ENCODE data around the gene F2. TPM values are rescaled to one million over a fixed set of nuclear protein-coding genes. Genes with fewer than 3 reads are reported as not detected.

F2 gene
- total and polyA plus RNA-seq, 2 donors (not counting 1 experiment from before 2014, with no cell fraction given) = not detected

DNA sequence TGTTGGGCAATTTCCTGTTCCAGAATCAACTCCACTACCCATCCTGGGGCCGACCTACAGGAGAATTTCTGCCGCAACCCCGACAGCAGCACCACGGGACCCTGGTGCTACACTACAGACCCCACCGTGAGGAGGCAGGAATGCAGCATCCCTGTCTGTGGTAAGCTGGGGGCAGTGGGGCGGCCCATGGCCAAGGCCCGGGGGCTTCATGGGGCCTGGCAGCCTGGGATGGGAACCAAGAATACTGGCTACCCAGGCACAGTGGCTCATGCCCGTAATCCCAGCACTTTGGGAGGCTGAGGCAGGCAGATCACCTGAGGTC lies 4.3 kb downstream of the F2 start:
- Mint-ChIP-seq H3K27ac (no peak overlapping the region), H3K9me3 (ENCODE audit: insufficient read depth) (no peaks in the 10 kb centered on the region), H3K4me1 (no peaks in the 10 kb centered on the region), H3K4me3 (no peak overlapping the region), H3K27me3 (peaks cover 3% of the 10 kb centered on the region)
- ChIA-PET CTCF (no interaction called here), POLR2A (no interaction called here)
- Histone ChIP-seq H3K27ac (ENCODE audit: low read length in 2 of 2) (no peak overlapping the region), H3K79me2 (ENCODE audit: control insufficient read depth, insufficient read depth, low read length) (no peaks in the 10 kb centered on the region), H3K9me3 (ENCODE audit: control extremely low read depth in 1 of 3, control insufficient read depth in 2 of 3, insufficient read depth in 1 of 3, low read length in 2 of 3) (no peaks in the 10 kb centered on the region), H2AFZ (ENCODE audit: insufficient read depth, low read depth, low read length, poor library complexity, severe bottlenecking) (no peak overlapping the region), H3K4me3 (ENCODE audit: control extremely low read depth in 1 of 5, extremely low read depth in 1 of 5, insufficient read depth in 1 of 5, low read depth in 2 of 5, low read length in 4 of 5) (no peak overlapping the region), H3K9ac (ENCODE audit: low read length) (no peak overlapping the region), H4K20me1 (ENCODE audit: control insufficient read depth, insufficient read depth, low read length, poor library complexity, severe bottlenecking) (no peaks in the 10 kb centered on the region), H3K36me3 (replicated peaks in 1 of 2; ENCODE audit: control extremely low read depth in 1 of 2, control insufficient read depth in 1 of 2, extremely low read depth in 1 of 2, insufficient read depth in 2 of 2, low read length in 1 of 2) (no peaks in the 10 kb centered on the region), H3K27me3 (replicated peaks in 1 of 4; ENCODE audit: control extremely low read depth in 1 of 4, control insufficient read depth in 3 of 4, insufficient read depth in 4 of 4, low read length in 3 of 4) (no peaks in the 10 kb centered on the region), H3K4me1 (ENCODE audit: control insufficient read depth in 2 of 2, insufficient read depth in 2 of 2, low read length in 2 of 2) (no peaks in the 10 kb centered on the region), H3K4me2 (replicated peaks; ENCODE audit: low read depth, low read length, poor library complexity, severe bottlenecking) (no peak overlapping the region)
- intact Hi-C loops (cut with micrococcal nuclease) = no loop called here
- ATAC-seq (ENCODE audit: low read depth) = no peak
- WGBS (ENCODE audit: insufficient coverage) = 97% methylated on average over 7 of the region's 8 CpGs
- no peak for DNase-seq
- TF ChIP-seq, protein P1, sequence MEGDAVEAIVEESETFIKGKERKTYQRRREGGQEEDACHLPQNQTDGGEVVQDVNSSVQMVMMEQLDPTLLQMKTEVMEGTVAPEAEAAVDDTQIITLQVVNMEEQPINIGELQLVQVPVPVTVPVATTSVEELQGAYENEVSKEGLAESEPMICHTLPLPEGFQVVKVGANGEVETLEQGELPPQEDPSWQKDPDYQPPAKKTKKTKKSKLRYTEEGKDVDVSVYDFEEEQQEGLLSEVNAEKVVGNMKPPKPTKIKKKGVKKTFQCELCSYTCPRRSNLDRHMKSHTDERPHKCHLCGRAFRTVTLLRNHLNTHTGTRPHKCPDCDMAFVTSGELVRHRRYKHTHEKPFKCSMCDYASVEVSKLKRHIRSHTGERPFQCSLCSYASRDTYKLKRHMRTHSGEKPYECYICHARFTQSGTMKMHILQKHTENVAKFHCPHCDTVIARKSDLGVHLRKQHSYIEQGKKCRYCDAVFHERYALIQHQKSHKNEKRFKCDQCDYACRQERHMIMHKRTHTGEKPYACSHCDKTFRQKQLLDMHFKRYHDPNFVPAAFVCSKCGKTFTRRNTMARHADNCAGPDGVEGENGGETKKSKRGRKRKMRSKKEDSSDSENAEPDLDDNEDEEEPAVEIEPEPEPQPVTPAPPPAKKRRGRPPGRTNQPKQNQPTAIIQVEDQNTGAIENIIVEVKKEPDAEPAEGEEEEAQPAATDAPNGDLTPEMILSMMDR (IDR thresholded peaks at IDR 0.05) = no peak
- TF ChIP-seq EZH2 (IDR thresholded peaks at IDR 0.05; ENCODE audit: borderline replicate concordance, insufficient read depth, low read depth, low read length, poor library complexity, severe bottlenecking) = no peak

DNA sequence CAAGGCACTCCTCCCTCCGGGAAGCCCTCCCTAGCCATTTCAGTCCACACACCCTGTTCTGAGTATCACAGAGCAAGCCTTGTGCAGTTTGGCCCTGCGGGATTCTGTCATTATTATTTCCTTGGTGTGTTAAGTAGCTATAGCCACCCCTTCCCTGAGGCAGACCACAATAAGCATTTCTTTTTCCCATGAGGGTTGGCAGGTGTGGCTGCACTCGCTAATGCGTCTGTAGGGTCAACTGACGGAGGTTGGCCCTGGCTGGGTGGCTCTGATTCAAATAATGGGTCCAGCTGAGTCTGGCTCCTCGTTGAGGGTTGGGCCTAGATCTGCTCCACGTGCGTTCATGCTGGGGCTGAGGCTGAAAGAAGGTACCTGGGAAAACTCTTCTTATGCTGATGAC lies 5.1 kb downstream of the F2 start:
- TF ChIP-seq, protein P1 (IDR thresholded peaks at IDR 0.05) = no peak
- no peak for TF ChIP-seq EZH2 (IDR thresholded peaks at IDR 0.05; ENCODE audit: borderline replicate concordance, insufficient read depth, low read depth, low read length, poor library complexity, severe bottlenecking)
- H3K9me3 Mint-ChIP-seq (ENCODE audit: insufficient read depth) = no peaks in the 10 kb centered on the region
- 39% methylated on average over 8 of the region's 8 CpGs for WGBS (ENCODE audit: insufficient coverage)
- H3K4me1 Mint-ChIP-seq = no peaks in the 10 kb centered on the region
- DNase-seq (no peak), ATAC-seq (ENCODE audit: low read depth) (no peak)
- no peak overlapping the region for H3K4me3 Mint-ChIP-seq
- Histone ChIP-seq H4K20me1 (ENCODE audit: control insufficient read depth, insufficient read depth, low read length, poor library complexity, severe bottlenecking) (no peaks in the 10 kb centered on the region), H3K79me2 (ENCODE audit: control insufficient read depth, insufficient read depth, low read length) (no peaks in the 10 kb centered on the region), H3K9me3 (ENCODE audit: control extremely low read depth in 1 of 3, control insufficient read depth in 2 of 3, insufficient read depth in 1 of 3, low read length in 2 of 3) (no peaks in the 10 kb centered on the region), H2AFZ (ENCODE audit: insufficient read depth, low read depth, low read length, poor library complexity, severe bottlenecking) (peak overlapping the region; percentile 42), H3K4me3 (ENCODE audit: control extremely low read depth in 1 of 5, extremely low read depth in 1 of 5, insufficient read depth in 1 of 5, low read depth in 2 of 5, low read length in 4 of 5) (no peak overlapping the region), H3K27ac (ENCODE audit: low read length in 2 of 2) (no peak overlapping the region), H3K9ac (ENCODE audit: low read length) (no peak overlapping the region), H3K4me2 (replicated peaks; ENCODE audit: low read depth, low read length, poor library complexity, severe bottlenecking) (no peak overlapping the region), H3K4me1 (ENCODE audit: control insufficient read depth in 2 of 2, insufficient read depth in 2 of 2, low read length in 2 of 2) (no peaks in the 10 kb centered on the region), H3K27me3 (replicated peaks in 1 of 4; ENCODE audit: control extremely low read depth in 1 of 4, control insufficient read depth in 3 of 4, insufficient read depth in 4 of 4, low read length in 3 of 4) (no peaks in the 10 kb centered on the region), H3K36me3 (replicated peaks in 1 of 2; ENCODE audit: control extremely low read depth in 1 of 2, control insufficient read depth in 1 of 2, extremely low read depth in 1 of 2, insufficient read depth in 2 of 2, low read length in 1 of 2) (no peaks in the 10 kb centered on the region)
- ChIA-PET CTCF (no interaction called here), POLR2A (no interaction called here)
- no peak overlapping the region for H3K27ac Mint-ChIP-seq
- peaks cover 3% of the 10 kb centered on the region for H3K27me3 Mint-ChIP-seq
- intact Hi-C loops (cut with micrococcal nuclease) = no loop called here

Data from B cell (primary cell).